Right lobe of liver (tissue), 4 donors: ENCODE measurements around the gene RHOBTB1.
"Not testable (repeated sequence)": the region's sequence is repeated elsewhere in the genome, so short reads cannot be mapped to it uniquely, and the experiment has no call there.

ENCODE experiments used
- CTCF ChIP-seq, 4 donors: fragments of 200-600 bp in 3 of 4; fragments of 450-650 bp in 1 of 4; IDR thresholded peaks; one replicate each; pipeline versions ENCODE4 v1.5.1 to v1.8.0; 2016 to 2022; ENCODE audit warnings: antibody characterized with exemption in 4 of 4, mild to moderate bottlenecking in 2 of 4
- POLR2A ChIP-seq: fragments of 450-650 bp; IDR thresholded peaks from one replicate; pipeline ENCODE4 v1.6.1; 2017; ENCODE audit warnings: antibody characterized with exemption, mild to moderate bottlenecking
- donor health status: DM: no; HTN: no; CAD: no.
- donor health status: DM: no; HTN: no; CAD: no.
- donor health status: DM: no; HTN: yes; CAD: no.

- TF ChIP-seq POLR2A; CTCF (IDR thresholded peaks at IDR 0.05): not testable (repeated sequence)
Observed at GRCh38 chr10:60841227-60841626, 102.8 kb downstream of the RHOBTB1 start.
